ENCODE data around the gene DPP6. TPM values are rescaled to one million over a fixed set of nuclear protein-coding genes. Genes with fewer than 3 reads are reported as not detected.

The DPP6 gene
- total and polyA plus RNA-seq, 12 donors = 0.07 to 2.1 (median 0.16) TPM; not detected in 4

DNA sequence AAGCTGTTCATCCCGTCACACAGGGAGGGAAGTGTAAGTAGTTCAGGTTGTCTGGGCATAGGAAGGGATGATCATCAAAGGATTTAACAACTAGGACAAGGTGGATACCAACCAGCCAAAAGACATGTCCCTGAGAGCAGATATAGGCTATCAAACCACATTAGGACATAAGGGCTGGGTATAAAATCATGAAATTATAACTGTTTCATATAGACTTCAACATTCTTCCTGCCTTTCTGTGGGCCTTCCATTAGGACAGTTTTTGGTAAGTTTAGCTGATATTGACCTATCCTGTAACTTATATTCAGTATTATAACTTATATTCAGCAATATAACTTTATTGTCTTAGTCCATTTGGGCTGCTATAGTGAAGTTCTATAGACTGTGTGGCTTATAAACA, 759.8 kb downstream of the DPP6 start:
- H3K9me3 ChIP-seq = peaks cover 0 to 42% (median 14%) of the 10 kb centered on the region in 11 donors
- no peak overlapping the region for H3K27ac ChIP-seq
- WGBS, 2 donors = 78 to 79% methylated on average over 1 of the region's 1 CpG
- H3K4me3 ChIP-seq = no peak overlapping the region
- TF ChIP-seq, protein P1, sequence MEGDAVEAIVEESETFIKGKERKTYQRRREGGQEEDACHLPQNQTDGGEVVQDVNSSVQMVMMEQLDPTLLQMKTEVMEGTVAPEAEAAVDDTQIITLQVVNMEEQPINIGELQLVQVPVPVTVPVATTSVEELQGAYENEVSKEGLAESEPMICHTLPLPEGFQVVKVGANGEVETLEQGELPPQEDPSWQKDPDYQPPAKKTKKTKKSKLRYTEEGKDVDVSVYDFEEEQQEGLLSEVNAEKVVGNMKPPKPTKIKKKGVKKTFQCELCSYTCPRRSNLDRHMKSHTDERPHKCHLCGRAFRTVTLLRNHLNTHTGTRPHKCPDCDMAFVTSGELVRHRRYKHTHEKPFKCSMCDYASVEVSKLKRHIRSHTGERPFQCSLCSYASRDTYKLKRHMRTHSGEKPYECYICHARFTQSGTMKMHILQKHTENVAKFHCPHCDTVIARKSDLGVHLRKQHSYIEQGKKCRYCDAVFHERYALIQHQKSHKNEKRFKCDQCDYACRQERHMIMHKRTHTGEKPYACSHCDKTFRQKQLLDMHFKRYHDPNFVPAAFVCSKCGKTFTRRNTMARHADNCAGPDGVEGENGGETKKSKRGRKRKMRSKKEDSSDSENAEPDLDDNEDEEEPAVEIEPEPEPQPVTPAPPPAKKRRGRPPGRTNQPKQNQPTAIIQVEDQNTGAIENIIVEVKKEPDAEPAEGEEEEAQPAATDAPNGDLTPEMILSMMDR (IDR thresholded peaks at IDR 0.05) = no peak
- DNase-seq = no peak
- no peaks in the 10 kb centered on the region for H3K4me1 ChIP-seq
- ATAC-seq = no peak
- no peaks in the 10 kb centered on the region for H3K36me3 ChIP-seq
- intact Hi-C loops (cut with DNase I) = loop anchor here in 1 of 10 donors (10.0 kb wide), 1 partner anchor 1217 kb away; no protein-coding TSS in a partner anchor
- H3K27me3 ChIP-seq = peaks cover 0 to under 1% (median 0%) of the 10 kb centered on the region in 7 donors

GRCh38 chr7:154817224-154817896, 765.2 kb downstream of the DPP6 start:
- 76 to 80% methylated on average over 7 of the region's 7 CpGs for WGBS, 2 donors
- Histone ChIP-seq H3K36me3 (no peaks in the 10 kb centered on the region), H3K4me3 (no peak overlapping the region), H3K27ac (no peak overlapping the region), H3K4me1 (no peaks in the 10 kb centered on the region), H3K9me3 (peaks cover 0 to 20% (median 1%) of the 10 kb centered on the region in 11 donors), H3K27me3 (peaks cover 0 to 14% (median 0%) of the 10 kb centered on the region in 7 donors)
- no peak for ATAC-seq
- intact Hi-C loops (cut with DNase I) = loop anchor here in 1 of 10 donors (10.0 kb wide), 1 partner anchor 1223 kb away; no protein-coding TSS in a partner anchor
- DNase-seq = no peak
- TF ChIP-seq, protein P1 (IDR thresholded peaks at IDR 0.05) = no peak

GRCh38 chr7:154827007-154827406, 774.8 kb downstream of the DPP6 start:
- TF ChIP-seq, protein P1 (IDR thresholded peaks at IDR 0.05) = no peak
- DNase-seq (no peak), ATAC-seq (no peak)
- H3K4me3 ChIP-seq = no peak overlapping the region
- no peaks in the 10 kb centered on the region for H3K36me3 ChIP-seq
- intact Hi-C loops (cut with DNase I) = no loop called here
- H3K4me1 ChIP-seq = no peaks in the 10 kb centered on the region
- no peaks in the 10 kb centered on the region for H3K9me3 ChIP-seq
- WGBS, 2 donors = 71% methylated on average over 2 of the region's 2 CpGs
- H3K27me3 ChIP-seq = peaks cover 0 to 25% (median 10%) of the 10 kb centered on the region in 7 donors
- H3K27ac ChIP-seq = no peak overlapping the region

DNA sequence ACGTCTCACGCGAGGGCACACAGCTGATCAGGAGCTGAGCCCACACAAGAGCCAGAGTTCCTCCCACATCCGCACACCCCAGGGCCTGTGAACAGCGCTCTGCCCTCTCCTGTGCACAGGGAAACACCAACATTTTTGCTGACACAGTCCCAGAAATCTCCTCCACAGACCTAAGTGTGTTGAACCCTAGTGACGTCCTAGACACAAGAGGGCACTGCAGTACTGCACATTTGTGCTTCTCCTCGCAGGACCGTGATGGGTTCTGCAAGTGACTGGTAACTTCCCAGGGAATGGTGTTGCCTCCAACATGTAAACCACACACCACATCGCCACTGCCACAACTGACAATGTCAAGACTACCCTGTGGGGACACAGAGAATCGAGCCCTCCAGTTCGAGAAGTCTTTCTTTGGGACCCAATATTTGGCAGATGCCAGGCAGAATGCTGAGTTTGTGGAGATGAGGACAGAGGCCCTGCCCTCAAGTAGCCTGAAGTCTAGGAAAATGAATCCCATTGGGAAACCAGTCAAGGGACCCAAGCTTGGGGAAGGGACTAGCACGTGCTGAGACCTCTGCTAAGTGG, 780.5 kb downstream of the DPP6 start:
- Histone ChIP-seq H3K4me1 (no peaks in the 10 kb centered on the region), H3K9me3 (no peaks in the 10 kb centered on the region), H3K4me3 (no peak overlapping the region), H3K27ac (no peak overlapping the region), H3K36me3 (no peaks in the 10 kb centered on the region), H3K27me3 (peaks cover 0 to 25% (median 9%) of the 10 kb centered on the region in 7 donors)
- WGBS, 2 donors = 63% methylated on average over 12 of the region's 12 CpGs
- DNase-seq = no peak
- intact Hi-C loops (cut with DNase I) = no loop called here
- TF ChIP-seq, protein P1 (IDR thresholded peaks at IDR 0.05) = no peak
- ATAC-seq = no peak
